ENCODE results near the gene C1orf198.
A peak's percentile ranks its signal among the peaks of the same experiment; 100 is the strongest.

C1orf198 gene

DNA sequence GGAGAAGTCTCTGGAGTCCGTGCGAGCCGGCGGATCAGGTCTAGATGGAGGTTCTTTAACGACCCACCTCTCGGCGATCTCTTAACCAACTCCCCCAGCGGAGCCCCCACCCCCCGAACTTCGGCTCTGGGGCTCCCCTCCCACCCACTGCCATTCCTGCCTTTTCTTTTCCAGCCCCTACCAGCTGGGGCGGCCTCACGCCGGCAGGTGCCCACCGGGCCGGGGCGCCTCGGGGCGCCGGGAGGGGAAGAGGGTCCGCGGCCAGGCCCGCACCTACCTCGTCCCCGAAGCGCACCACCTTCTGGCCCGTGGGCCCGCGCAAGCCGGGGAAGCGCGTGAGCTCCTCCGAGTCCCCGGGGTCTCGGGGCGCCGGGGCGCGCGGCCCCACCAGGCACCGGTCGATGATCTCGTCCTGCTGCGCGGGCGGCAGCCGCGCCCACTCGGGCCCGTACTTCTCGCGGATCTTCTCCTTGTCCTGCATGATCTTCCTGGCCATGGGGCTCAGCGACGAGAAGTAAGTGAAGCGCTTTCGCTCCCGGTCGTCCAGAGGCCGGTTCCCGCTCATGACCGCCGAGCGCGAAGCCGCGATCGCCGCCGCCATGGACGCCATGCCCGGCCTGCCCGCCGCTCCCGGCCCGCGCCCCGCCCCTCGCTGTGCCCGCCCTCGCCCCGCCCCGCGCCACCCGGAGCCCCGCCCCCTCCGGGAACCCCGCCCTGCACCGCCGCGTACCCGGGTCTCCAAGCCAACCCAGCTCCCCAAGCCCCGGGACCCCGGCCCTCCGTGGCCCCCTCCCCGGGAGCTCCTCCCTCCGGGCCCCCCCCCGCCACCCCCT lies at the start of gene C1orf198:
Gene C1orf198 (minus strand): TSS at position 619 of the 833 bp plus-strand sequence. CDS start 9 bp downstream, at position 610.
- peak; percentile 6 for DNase-seq

GRCh38 chr1:230917284-230918135 lies 49.2 kb upstream of the C1orf198 start:
- DNase-seq: peak; percentile 6

- DNase-seq: no peak
These were observed 48.4 kb upstream of the C1orf198 start for GRCh38 chr1:230916587-230917283.

- no peak for DNase-seq
These were observed 46.8 kb upstream of the C1orf198 start for GRCh38 chr1:230915078-230915477.

DNA sequence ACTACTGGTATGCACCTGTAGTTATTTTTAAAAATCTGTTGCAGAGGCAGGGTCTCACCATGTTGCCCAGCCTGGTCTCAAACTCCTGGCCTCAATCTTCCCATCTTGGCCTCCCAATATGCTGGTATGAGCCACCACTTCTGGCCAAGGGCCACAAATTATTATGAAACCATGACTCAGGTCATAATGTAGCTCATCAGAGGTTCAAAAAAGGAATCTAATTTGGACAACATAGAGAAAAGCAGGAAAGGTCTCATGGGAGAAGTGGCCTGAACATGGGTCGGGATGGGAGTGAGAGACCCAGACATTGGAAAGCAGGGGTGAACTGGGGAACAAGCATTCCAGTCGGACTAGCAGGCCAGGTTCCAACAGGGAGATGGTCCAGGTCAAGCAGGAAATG lies 45.2 kb upstream of the C1orf198 start:
- no peak for DNase-seq

- DNase-seq: no peak
These were observed 42.4 kb upstream of the C1orf198 start for GRCh38 chr1:230910755-230911117.

DNA sequence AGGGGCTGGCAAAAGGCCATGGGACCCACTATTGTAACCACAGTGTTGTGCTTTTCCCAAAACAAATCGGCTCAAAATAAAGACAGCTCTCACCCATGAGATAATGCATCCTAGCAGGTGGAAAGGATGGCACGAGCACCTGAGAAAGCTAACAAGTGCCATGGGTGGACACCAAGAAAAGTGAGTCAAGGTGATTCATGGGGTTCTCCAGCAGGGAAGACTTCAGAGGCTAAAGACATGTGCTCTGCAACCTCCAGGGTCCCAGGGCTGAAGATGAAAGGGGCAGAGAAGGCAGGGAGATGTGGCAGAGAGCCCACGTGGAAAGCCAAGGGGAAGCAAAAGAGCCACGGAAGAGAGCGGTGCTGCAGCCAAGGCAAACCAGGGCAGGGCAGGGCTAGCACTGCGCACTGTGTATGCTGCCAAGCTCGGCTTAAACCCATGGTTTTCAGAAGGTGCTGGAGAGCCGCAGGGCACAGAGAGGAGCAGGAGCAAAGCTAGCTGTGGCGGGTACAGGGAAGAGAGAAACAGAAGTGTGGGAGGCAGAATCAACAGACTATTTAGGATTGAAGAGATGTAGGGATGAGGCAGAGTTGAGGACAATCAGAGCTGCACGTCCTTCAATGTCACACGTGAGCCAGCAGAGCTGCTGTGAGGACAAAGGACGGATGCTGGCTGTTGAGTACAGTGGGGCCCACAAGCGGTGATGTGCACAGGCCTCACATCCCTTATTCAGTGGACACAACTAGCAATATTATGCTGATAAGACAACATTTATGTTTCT lies 41.8 kb upstream of the C1orf198 start:
- no peak for DNase-seq

GRCh38 chr1:230907472-230908205 lies 39.3 kb upstream of the C1orf198 start:
- DNase-seq: no peak

DNA sequence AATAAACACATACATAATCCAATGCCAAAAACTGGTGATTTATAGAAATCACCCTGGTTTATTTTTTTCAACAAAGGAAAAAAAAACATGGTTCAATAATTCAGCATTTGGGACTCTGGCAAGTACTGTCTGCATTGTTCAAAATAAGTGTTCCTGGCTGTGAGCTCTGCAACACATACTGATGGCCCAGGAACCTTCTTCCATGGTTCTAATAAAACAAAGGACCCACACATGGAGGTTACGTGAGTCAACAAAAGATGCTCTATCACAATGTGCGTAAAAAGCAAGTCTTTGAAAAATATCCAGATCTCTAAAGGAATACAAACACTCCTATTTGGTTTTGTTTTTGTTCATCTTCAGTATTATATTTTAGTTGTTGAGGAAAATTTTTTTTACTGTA lies 37.9 kb upstream of the C1orf198 start:
- no peak for DNase-seq

- DNase-seq: no peak
These were observed 37.4 kb upstream of the C1orf198 start for GRCh38 chr1:230905733-230906132.

- no peak for DNase-seq
These were observed 34.1 kb upstream of the C1orf198 start for GRCh38 chr1:230902349-230902923.

DNA sequence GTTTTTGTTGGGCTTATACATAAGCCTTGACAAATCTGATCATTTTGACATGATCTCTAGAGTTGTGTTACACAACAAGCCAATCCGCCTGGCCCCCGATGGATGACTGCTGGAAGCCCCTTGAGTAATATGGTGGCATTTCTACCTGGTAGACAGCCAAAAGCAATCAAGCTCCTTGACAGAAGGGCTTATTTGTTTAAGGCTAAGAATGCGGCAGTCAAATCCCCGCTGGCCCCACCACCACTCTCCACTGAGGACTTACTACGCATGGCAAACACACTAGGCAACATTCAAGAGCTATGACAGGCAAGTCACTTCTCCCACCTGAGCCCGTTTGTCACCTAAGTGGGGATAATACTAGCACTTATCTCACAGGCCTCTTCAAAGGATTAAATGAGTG lies 33.4 kb upstream of the C1orf198 start:
- DNase-seq: no peak

GRCh38 chr1:230900984-230901383 lies 32.7 kb upstream of the C1orf198 start:
- no peak for DNase-seq

- DNase-seq: no peak
These were observed 31.5 kb upstream of the C1orf198 start for GRCh38 chr1:230899841-230900251.

GRCh38 chr1:230898748-230899147 lies 30.4 kb upstream of the C1orf198 start:
- no peak for DNase-seq

DNA sequence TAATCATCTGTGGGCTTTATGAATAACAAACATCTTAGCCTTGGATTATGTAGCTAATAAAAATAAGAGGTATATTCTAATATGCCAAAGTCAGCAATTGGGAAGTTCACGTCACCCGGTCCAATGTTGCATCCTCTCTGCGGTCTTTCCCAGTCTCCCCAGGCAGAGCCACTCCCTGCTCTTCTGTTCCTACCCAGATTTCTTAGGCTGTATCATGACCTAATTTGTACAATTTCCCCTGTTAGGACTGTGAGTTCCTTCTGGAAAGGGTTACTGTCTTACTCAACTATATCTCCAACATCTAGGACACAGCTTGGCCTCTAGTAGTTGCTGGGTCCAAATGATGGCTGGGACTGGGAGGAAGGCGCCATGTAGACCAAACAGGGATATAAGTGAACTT lies 29.8 kb upstream of the C1orf198 start:
- no peak for DNase-seq

DNA sequence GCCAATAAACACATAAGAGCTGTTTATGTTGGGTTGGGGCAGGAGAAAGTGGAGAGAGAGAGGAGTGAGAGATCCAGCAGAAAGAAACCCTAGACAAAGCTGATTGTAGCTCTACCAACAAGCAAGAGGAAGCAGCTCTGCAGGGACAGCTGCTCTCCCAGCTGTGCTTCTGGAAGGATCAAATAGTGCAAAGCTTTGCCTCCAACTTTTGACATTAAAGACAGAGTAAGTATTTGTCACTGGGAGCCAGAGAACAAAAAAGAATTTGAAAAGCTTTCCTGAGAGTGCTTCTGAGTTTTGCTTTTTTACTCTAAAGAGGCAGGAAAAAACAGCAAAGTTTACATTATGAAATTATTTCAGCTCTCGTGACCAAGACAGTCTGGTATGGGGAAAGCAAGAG lies 28.5 kb upstream of the C1orf198 start:
- DNase-seq: no peak

- DNase-seq: no peak
These were observed 27.1 kb upstream of the C1orf198 start for GRCh38 chr1:230895452-230895851.

DNA sequence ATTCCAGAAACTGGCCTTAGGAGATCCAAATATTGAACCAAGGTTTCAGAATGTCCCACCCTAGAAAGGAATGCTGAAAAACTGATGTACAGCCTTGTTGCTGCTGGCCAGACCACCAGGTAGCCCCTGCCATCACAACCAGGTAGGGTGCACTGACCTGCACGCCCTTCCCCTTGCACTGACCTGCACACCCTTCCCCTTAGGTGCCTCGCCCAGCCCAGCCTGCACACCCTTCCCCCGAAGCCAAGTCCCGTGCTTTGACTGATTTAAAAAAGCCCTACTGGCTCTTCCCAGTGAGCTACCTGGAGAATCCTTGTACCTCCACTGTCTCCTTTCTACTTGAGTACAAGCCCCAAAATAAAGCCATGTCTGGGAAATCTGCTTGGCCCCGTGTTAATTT lies 26.3 kb upstream of the C1orf198 start:
- no peak for DNase-seq

DNA sequence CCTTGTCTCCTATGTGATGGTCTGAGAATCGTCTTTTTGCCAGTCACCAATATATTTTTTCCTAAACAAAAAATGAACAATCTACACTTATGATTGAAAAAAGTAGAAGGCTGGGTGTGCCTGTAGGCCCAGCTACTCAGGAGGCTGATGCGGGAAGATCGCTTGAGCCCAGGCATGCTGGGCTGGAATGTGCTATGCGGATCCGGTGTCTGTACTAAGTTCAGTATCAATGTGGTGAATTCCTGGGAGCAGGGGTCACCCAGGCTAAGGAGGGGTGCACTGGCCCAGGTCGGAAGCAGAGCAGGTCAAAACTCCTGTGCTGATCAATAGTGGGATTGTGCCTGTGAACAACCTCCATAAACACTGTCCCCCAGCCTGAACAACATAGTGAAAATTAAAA lies 25.7 kb upstream of the C1orf198 start:
- no peak for DNase-seq

DNA sequence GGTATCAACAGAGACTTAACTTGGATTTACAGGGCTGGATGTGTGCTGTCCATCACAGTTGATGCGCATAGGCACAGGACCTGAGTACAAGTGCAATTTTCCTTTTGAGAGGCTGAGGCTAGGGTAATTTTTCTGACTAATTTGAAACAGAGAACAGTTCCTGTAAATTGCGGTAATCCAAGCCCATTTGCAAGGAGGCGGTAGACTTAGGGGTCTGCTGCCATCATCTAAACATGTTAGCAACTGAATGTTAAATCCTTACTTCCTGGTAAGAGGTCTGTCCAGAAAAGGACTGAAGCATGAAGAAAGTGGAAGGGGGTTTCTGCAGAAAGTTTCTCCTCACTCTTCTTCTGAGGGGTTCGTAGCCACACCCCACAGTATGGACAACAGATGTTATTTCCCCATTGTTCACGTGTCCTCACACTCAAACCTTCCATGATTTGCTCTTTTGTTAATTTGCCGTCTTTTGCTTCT lies 23.7 kb upstream of the C1orf198 start:
- no peak for DNase-seq

Measured in NCI-H748 treated with DMSO at 0.1 percent for 48 hours (cell line).